HepG2 (cell line): ENCODE results near the gene KRT27. TPM values are rescaled to one million over a fixed set of nuclear protein-coding genes. Genes with fewer than 3 reads are reported as not detected.

ENCODE experiments used
- EZH2 ChIP-seq: conservative IDR thresholded peaks from 2 replicates; pipeline ENCODE4 v1.6.1; 2012; ENCODE audit warnings: mild to moderate bottlenecking, low read depth, low read length, moderate library complexity
- FOXA3 ChIP-seq: IDR thresholded peaks from 2 replicates; pipeline ENCODE4 v1.6.1; 2016; ENCODE audit warnings: missing genetic modification reagents, missing compliant biosample characterization
- FOXP4 ChIP-seq: sonication (generic); formaldehyde crosslinking; IDR thresholded peaks from 2 replicates; pipeline ENCODE4 v1.4.0; 2020; ENCODE audit warnings: missing genetic modification reagents
- GLI4 ChIP-seq: sonication (generic); formaldehyde crosslinking; IDR thresholded peaks from 2 replicates; pipeline ENCODE4 v1.5.1; 2020; ENCODE audit warnings: missing genetic modification reagents, mild to moderate bottlenecking, moderate library complexity, borderline replicate concordance
- HNRNPL ChIP-seq: fragments of 200-400 bp; formaldehyde crosslinking; IDR thresholded peaks from 2 replicates; pipeline ENCODE4 v1.6.1; 2017; ENCODE audit warnings: mild to moderate bottlenecking, low read depth, low read length
- HNRNPUL1 ChIP-seq: fragments of 200-400 bp; formaldehyde crosslinking; IDR thresholded peaks from 2 replicates; pipeline ENCODE4 v1.6.1; 2017; ENCODE audit warnings: low read depth, mild to moderate bottlenecking, low read length, moderate library complexity
- KAT8 ChIP-seq: IDR thresholded peaks from 2 replicates; pipeline ENCODE4 v1.6.1; 2016; ENCODE audit warnings: missing genetic modification reagents, missing compliant biosample characterization
- NR2F2 ChIP-seq: IDR thresholded peaks from 2 replicates; pipeline ENCODE4 v1.6.1; 2012; ENCODE audit warnings: low read depth, inconsistent platforms, borderline replicate concordance
- PRPF4 ChIP-seq: fragments of 200-400 bp; formaldehyde crosslinking; IDR thresholded peaks from 2 replicates; pipeline ENCODE4 v1.6.1; 2016; ENCODE audit warnings: low read length, low read depth; ENCODE audit not compliant: poor library complexity, severe bottlenecking
- TFDP1 ChIP-seq: IDR thresholded peaks from 2 replicates; pipeline ENCODE4 v1.6.1; 2016; ENCODE audit warnings: missing compliant biosample characterization, missing genetic modification reagents, borderline replicate concordance
- XRCC5 ChIP-seq: fragments of 200-400 bp; formaldehyde crosslinking; optimal IDR thresholded peaks from 2 replicates; pipeline ENCODE3; 2017; ENCODE audit warnings: mild to moderate bottlenecking, low read length
- ZBTB20 ChIP-seq: sonication (generic); formaldehyde crosslinking; IDR thresholded peaks from 2 replicates; pipeline ENCODE4 v1.8.1; 2023; ENCODE audit warnings: missing genetic modification reagents, low read depth, mild to moderate bottlenecking, borderline replicate concordance
- ZBTB4 ChIP-seq: sonication (generic); formaldehyde crosslinking; IDR thresholded peaks from 2 replicates; pipeline ENCODE4 v1.4.0; 2020; ENCODE audit warnings: missing genetic modification reagents, mild to moderate bottlenecking, borderline replicate concordance
- ZFP36 ChIP-seq: fragments of 150-350 bp; IDR thresholded peaks from 2 replicates; pipeline ENCODE4 v1.6.1; 2018; ENCODE audit warnings: borderline replicate concordance, low read length, low read depth; ENCODE audit not compliant: partially characterized antibody
- ZFP90 ChIP-seq: sonication (generic); formaldehyde crosslinking; IDR thresholded peaks from 2 replicates; pipeline ENCODE4 v1.8.0; 2022; ENCODE audit warnings: missing genetic modification reagents, mild to moderate bottlenecking, inconsistent platforms, borderline replicate concordance
- ZNF333 ChIP-seq: sonication (generic); formaldehyde crosslinking; IDR thresholded peaks from 2 replicates; pipeline ENCODE4 v1.4.0; 2020; ENCODE audit warnings: mild to moderate bottlenecking, missing genetic modification reagents, borderline replicate concordance
- ZNF512B ChIP-seq: sonication (generic); formaldehyde crosslinking; IDR thresholded peaks from 2 replicates; pipeline ENCODE4 v1.5.1; 2020; ENCODE audit warnings: missing genetic modification reagents, mild to moderate bottlenecking, borderline replicate concordance
- ZNF639 ChIP-seq: conservative IDR thresholded peaks from 2 replicates; pipeline ENCODE4 v1.6.1; 2018; ENCODE audit warnings: missing genetic modification reagents
- polyA plus RNA-seq, 8 experiments: library from polyadenylated mRNA; depleted of rRNA in 3 of 8; stranded (reverse) in 7 of 8; unstranded in 1 of 8; fragments of >200 nt; fragmentation: Illumina TruSeq in 4 of 8; extraction: Trizol in 4 of 8; gene quantifications; 2 replicates each; pipeline versions ENCODE4 v1.2.1 to v1.2.3, GENCODE V29; 2011 to 2016; ENCODE audit warnings: low read depth in 4 of 8, missing spikeins in 1 of 8, mixed read lengths in 1 of 8; ENCODE audit not compliant: insufficient read depth in 1 of 8
- total RNA-seq, 5 experiments: library from RNA; depleted of rRNA; stranded (reverse); fragments of >200 nt; fragmentation: Illumina TruSeq; extraction: Trizol; gene quantifications; 2 replicates each; pipeline ENCODE4 v1.2.3, GENCODE V29; 2016; ENCODE audit warnings: low read depth in 1 of 5

The KRT27 gene
- total and polyA plus RNA-seq, 2 of the 13 experiments (the other 11 are each of a cell fraction or from before 2014, with no cell fraction given) = not detected

GRCh38 chr17:40818733-40819527, 36.6 kb upstream of the KRT27 start (continued):
- no peak for TF ChIP-seq ZBTB4 (CRISPR knock-in tag)
- TF ChIP-seq HNRNPL = no peak
- TF ChIP-seq TFDP1 (CRISPR knock-in tag) = no peak
- no peak for TF ChIP-seq FOXA3 (CRISPR knock-in tag)
- no peak for TF ChIP-seq ZFP36
- TF ChIP-seq EZH2 = no peak
- TF ChIP-seq PRPF4 = no peak
- no peak for TF ChIP-seq ZNF512B
- no peak for TF ChIP-seq FOXP4 (CRISPR knock-in tag)
- TF ChIP-seq ZNF639 (CRISPR knock-in tag) = peak; percentile 99
- no peak for TF ChIP-seq HNRNPUL1
- no peak for TF ChIP-seq ZBTB20 (CRISPR knock-in tag)
- peak; percentile 48 for TF ChIP-seq KAT8 (CRISPR knock-in tag)
- TF ChIP-seq GLI4 (CRISPR knock-in tag) = no peak
- no peak; the same call in 1 of the 2 replicates for TF ChIP-seq ZFP90 (CRISPR knock-in tag)
- TF ChIP-seq NR2F2 = no peak
- no peak for TF ChIP-seq ZNF333 (CRISPR knock-in tag)
- TF ChIP-seq XRCC5 = peak; percentile 35
